NOMO-1 treated with DMSO at 0.1 percent for 48 hours (cell line): ENCODE measurements around the gene SNCAIP.

ENCODE experiments used
- DNase-seq: peaks from one replicate; lab custom pipeline; 2025; ENCODE audit not compliant: unreplicated experiment; lab: John Stamatoyannopoulos, UW

SNCAIP gene

DNA sequence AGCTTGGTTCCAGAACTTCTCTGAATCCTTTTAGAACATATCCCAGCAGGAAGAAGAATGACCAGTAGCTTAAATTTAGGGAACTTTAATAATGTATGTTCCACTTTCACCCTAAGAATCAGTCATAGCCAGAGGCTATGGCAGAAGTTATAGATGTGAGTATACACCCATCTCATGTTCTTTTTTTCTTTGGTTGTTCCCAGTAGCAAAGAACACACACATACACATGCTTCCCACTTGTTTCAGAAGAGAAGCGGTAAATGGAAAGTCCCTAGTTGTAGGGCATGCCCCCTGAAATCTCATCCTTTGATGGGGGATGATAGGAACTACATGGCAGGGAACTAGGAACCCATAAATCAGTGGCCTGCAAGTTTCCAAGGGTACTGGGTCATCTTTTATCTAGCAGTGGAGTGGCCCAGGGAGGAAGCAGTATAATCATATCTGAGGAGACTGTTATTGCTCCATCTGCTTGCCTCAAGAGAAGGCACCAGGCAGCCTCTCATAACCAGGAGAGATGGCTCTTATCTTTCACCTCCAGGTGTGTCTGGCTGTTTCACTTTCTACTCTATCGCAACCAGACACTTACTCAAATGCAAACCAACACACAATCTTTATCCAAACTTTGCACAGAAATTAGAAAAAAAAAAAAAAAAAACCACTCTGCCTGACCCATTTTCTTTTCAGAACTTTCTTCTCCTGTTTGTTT is 109.5 kb downstream of the SNCAIP start:
- no peak for DNase-seq

DNA sequence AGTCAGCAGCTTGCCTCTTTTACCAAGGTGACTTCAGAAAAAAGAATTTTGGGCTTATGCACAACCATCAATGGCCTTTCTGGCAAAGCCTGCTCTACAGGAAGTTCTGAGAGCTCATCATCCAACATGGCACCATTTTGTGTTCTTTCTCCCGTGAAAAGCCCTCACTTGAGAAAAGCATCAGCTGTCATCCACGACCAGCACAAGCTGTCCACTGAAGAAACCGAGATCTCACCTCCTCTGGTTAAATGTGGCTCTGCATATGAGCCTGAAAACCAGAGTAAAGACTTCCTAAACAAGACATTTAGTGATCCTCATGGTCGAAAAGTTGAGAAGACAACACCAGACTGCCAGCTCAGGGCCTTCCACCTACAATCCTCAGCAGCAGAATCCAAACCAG is 111.2 kb downstream of the SNCAIP start:
- DNase-seq = no peak

DNA sequence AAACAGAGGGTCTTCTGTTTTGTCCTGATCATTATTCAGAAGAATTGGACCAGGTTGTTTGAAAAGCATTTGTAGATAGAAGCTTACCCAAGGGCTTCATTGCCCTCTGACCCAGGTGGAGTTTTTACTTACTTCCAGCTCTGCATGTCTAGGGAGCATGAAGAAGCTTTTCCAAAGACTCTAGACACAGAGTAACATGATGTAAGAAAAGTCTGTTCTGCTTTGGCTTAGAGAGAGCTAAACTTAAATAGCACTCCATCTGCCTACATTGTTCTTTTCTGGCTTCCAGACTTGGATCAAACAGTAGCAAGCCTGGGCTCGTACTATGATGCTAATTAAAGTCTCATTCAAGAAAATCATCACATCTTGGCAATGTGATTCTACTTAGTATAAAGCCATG is 112.1 kb downstream of the SNCAIP start:
- no peak for DNase-seq

DNA sequence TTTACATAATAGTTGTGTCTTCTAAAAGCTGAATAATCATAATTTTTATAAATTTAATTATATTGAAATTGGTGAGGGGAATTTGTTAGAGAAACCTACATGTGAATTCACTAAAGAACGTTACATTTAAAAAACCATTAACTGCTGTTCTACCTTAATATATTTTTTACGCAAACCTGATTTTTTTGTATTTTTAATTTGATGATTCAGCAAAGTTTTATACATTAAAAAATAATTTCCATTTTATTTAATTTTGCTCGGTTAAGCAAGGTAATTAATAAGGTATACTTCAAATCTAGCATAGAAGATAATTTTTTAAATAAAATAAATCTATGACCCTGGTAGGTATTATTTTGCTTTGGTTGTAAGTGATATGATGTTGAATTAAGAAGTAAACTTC is 114.3 kb downstream of the SNCAIP start:
- no peak for DNase-seq

DNA sequence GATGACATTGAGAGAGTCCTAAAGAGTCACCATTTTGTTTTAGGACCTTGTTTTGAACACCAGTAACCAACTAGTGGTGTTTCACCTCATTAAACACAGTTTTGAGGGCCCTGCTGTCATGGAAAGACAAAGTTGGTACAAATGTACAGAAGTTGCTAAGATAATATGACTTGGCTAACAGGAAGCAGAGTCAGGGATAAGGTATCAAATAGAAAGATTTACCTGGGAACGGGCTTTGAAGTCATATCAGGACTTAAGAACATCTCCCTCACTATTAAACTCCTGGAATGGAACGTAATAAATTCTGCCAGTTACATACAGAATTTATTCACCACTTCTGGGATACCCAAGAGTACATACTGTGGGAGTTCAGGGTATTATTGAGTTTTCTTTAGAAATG is 115.6 kb downstream of the SNCAIP start:
- DNase-seq = no peak

DNA sequence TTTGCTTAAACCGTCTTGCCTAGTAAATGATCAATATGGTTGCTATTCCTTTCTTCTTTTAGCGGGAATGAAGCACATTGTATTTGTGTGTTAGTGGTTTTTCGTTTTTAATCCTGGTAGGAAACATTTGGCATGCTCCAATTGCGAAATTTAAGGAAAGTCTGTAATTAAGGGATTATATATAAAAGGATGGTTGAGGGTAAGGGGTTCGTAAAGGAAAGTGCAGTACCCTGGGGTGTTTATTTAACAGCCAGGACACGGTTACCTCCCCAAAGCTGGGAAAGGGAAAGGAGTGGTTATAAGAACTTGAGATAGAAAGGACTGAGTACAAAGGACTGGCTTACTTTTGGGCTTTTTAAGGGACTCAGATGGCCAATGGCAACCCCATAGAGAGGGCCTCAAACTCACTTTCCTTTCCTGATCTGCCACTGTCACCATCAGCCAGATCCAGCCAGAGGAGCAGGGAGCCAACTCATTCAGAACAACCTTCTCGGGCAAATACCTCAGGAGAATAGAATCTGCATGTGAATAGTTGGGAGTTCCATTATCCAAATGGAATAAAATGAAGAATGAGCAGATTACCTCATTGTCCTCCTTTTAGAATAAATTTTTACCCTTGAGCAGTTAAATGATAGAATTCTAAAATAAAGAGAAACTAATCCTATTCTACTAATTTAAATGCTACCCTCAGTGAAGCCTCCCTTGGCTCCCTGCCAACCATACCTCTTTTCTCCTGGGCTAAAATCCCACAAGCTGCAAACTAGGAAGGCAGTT is 117.7 kb downstream of the SNCAIP start:
- DNase-seq = no peak

DNA sequence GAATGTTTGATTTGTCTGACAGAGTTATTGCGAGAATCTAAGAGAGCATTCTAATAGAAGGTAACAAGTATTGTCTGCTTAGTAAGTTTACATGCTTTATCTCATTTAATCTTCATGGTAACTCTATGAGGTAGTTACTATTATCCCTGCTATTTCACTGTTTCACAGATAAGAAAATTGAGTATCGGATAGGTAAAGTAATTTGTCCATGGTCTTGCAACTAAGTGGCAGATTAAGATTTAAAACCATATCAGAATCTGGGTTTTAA is 118.2 kb downstream of the SNCAIP start:
- no peak for DNase-seq

DNA sequence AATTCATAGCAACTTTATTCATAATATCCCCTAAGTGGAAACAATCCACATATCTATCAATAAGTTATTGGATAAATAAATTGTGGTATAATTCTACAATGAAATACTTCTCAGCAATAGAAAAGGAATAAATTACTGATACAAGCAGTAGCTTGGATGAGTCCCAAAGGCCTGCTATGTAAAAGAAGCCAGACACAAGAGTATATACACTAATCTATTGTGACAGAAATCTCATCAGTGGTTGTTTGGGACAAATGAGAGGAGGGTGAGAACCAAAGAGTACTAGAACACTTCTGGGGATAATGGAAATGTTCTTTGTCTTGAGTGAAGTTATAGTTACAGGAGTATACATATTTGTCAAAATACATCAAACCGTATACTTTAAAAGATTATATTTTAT is 119.3 kb downstream of the SNCAIP start:
- DNase-seq = no peak

DNA sequence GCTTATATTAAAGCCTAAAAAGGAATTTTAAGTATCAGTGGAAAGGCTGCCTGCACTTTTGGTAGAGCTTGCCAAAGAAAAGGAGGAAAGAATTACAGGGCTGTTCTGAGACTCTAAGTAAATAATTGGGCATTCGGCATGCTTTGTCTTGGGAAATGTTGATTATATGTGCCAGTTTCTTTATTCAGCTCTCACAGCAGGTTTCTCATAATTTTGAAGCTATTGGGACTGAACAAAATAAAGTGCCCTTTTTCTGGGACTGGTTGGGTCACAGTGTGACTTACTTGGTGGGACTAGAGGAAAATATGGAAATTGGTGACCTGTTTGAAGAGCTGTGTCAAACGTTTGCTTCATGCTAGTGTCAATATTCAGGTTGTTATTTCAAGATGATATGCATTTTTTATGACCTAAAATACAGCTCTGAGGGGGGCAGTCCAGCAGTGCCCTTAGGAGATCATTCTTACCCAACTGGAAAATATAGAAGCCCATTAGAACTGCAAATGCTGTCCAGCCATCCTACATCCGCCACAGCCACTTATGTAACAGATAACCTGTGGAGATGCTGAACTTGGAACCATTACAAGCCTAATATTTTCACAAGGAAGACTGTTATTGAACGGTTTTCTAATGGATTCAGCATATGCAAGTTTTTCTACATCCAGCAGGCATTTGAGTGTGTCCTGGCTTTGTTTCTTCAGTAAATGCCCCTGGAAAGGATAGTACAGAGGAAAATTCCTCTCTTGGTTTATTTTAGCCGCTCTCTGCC is 122.4 kb downstream of the SNCAIP start:
- DNase-seq = no peak

DNA sequence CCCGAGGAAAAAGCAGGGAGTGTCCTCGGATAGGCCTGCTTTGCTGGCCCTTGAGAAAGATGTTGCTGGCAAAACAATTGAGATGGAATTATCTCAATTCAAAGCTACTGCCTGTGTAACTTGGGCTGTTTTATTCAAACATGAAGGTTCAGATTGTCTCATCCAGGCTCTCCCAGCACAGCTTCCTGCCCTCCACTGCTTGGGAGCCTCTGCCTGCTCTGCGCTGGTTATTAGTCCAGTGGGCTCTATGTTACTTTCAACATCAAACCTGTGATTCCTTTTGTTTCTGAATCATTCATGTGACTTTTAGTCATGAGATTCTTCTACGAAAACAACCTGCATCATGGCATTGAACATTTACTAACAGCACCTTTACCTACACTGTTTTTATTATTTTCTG is 123.2 kb downstream of the SNCAIP start:
- no peak for DNase-seq

DNA sequence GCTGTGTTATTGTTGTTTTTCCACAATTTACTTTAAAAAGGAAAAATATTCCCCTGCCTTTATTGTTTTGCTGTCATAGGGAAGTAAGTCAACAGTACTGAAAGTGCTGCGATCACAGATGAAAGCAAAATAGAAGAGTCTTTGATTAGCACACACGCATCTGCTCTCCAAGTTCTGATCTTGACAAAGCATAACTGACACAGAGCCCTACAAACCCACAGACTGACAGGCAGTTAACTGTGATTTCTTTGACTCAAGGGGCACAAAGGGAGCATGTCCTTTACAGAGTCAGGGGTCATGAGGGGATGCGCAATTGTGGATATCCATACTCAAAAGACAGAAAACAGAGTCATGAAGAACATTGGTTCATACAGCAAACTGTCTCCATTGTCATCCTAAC is 123.7 kb downstream of the SNCAIP start:
- DNase-seq = no peak

DNA sequence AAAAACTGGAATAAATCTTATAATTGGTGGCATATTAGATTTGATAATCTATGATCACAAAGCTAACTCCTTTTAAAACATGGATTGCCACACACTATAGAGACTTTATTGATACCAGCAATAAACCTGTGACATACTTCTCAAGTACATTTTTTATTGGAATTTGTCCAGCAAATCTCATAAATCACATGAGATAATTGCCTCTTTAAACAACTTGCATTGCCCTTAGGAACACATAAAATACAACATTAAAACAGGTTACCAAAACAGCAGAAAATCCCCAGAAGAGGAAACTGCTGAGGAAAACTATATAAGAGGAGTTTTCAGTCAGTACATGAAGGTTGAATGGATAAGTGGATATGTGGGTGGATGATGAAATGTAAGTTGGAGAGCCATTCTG is 124.6 kb downstream of the SNCAIP start:
- DNase-seq = no peak

DNA sequence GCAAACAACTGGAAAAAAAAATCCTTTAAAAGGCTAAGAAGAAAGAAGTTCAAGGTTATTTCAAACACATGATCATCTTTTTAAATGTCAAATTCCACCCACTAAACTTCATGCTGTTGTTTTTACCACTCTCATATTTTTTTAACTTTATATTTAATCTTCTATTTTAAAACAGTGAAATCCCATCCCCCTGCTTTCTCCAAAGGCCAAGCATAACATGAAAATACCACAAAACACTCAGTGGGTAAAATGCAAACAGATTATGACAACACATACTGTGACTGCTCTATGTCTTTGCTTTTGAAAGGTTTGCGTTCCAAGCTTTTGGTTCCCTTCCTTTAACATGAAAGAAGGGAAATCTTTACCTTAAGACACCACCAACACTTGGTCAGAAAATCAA is 127.6 kb downstream of the SNCAIP start:
- DNase-seq = no peak

DNA sequence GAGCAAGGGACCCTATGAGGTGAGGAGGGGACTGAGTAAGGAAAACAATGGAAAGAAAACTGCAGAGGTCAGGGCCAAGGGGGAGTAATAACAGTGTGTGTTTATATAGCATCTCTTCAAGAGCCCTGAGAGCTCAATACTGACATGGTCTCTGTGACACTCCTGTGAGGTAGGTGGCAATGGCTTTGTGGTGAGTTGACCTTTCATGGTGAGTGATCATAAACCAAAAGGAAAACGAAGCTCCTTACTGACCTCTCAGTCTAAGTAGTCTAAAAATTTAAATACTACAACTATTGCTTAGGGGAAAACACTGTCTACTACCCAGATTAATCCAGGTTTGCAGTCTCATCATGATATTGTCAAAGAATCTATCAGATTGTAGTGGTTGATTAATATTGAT is 130.9 kb downstream of the SNCAIP start:
- DNase-seq = no peak

DNA sequence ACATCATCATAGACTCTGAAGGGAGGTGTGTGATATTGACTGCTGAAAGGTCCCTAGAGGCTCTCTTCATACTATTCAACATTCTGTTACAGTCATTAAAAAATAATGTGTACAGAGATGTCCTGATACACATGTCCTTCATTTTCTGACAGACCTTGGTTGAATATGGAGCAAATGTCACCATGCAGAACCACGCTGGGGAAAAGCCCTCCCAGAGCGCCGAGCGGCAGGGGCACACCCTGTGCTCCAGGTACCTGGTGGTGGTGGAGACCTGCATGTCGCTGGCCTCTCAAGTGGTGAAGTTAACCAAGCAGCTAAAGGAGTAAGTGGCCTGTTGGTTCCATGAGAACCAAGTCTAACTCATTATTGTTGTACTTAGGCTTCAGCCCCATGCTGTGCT is 132.4 kb downstream of the SNCAIP start:
- DNase-seq = no peak

DNA sequence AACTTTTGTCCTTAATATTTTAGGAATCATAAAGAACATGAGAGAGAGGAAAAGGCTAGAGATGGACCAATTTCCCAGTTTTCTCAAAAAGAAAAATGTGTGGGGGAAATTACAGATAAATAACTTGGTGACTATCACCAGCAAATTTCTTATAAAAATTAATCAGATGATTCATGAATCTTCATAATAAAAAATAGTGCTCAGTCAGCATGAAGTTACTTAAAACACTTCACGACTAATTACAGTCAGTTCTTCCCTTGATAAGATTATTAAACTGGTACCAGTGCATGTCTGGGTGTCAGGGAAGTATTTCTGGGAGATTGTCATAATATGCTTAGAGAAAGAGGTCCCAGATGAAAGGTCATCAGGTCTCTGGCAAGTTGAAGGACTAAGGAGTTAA is 133.0 kb downstream of the SNCAIP start:
- DNase-seq = no peak

DNA sequence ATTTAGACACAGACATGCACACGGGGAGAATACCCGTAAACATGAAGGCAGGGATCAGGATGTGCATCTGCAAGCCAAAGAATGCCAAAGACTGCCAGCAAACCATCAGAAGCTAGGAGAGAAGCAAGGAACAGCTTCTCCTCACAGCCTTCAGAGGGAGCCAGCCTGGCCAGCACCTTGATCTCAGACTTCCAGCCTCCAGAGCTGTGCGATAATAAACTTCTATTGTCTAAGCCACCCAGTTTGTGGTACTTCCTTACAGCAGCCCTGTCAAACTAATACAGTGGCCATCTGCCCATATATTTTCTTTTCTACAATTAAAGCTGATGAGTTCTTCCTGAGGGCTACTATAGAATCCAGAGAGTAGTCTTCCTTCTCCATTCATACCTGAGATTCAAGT is 135.0 kb downstream of the SNCAIP start:
- DNase-seq = no peak

DNA sequence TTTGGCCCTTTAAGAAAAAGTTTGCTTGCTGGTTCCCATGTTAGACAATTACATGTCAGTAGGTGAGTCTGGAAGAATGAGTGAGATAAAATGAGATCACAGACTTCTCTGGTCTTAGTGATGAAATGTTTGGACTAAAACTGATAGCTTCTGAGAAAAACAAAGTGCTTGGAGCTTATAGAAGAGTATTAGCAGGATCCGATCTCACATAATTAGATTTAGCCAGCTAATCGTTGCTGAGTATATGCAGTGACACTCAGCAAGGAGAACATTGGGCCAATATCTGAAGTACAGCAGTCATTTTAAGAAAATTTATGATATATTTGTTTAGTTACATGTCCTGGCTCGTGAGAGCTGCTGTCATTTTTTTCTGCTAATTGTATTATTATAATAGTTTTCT is 135.8 kb downstream of the SNCAIP start:
- no peak for DNase-seq

DNA sequence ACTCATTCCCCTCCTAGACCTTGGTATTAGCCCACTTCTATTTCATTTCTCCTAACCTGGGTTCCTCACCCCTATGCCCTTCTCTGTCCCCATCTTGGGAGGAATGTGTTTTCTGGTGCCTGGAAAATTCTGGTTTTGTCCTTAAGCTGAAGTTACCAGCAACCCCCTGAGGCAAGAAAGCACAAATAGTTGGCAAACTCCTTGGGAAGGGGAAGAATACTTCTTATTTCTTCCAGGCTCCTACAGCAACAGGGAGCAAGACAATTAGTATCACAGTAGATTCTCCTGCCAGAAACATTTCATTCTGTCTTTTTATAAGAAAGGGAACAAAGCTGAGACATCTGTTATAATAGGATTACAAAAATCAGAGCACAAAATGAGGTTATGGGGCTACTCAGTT is 142.5 kb downstream of the SNCAIP start:
- no peak for DNase-seq

DNA sequence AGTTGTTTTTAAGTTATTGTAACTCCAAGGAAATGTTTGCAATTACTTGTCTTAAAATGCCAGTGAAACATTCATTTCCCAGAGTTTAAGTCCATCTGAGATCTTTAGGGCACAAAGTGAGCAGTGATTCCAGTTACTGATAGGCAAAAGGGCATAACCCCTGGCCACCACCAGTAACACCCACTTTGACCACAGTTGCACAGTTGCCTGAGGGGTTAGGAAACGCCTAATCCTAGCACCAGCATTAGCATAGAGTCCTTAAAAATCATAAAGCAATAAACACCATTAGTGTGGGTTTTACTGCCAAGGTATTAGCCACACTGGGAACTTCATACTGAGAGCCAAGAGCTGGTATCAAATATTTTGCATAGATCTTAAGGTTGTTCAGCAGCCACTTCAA is 143.9 kb downstream of the SNCAIP start:
- DNase-seq = no peak

DNA sequence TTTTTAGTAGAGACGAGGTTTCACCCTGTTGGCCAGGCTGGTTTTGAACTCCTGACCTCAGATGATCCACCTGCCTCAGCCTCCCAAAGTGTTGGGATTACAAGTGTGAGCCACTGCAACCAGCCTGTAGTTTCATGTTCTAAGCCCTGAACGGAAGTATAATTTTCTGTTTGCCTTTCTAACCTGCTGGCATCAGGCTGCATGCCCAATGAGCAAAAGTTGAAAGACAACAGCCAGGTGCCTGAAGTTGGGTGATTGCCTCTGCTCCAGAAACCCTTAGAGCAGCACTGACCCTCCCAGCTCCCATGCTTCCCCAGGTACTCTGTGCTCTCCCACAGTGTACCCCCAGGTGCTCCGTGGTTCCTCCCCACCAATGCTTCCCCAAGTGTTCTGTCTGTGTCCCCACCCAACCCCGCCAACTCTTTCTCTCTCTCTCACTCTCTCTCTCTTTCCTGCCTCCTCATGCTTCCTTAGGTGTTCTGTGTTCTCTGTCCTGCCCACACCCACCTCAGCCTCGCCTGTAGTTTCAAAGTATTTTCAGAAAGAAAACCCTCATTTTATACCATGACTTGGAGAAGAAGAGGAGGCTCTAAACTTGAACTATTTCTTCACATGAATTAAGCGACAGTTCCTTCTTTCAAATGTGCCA is 145.3 kb downstream of the SNCAIP start:
- no peak for DNase-seq
